Panc1 (cell line): ENCODE results near the gene COL4A2.

Experiments
- CTCF ChIP-seq: fragments of 450-650 bp; IDR thresholded peaks from 2 replicates; pipeline ENCODE4 v1.5.1; 2017; ENCODE audit warnings: mild to moderate bottlenecking
- POLR2AphosphoS5 ChIP-seq: IDR thresholded peaks from 2 replicates; pipeline ENCODE4 v1.6.1; 2012; ENCODE audit warnings: mild to moderate bottlenecking, low read depth, low read length, moderate library complexity
- SIN3A ChIP-seq: IDR thresholded peaks from 2 replicates; pipeline ENCODE4 v1.6.1; 2012; ENCODE audit warnings: low read depth, mild to moderate bottlenecking, low read length, moderate library complexity, borderline replicate concordance; ENCODE audit not compliant: insufficient read depth
- TCF7L2 ChIP-seq: IDR thresholded peaks from 2 replicates; pipeline ENCODE4 v1.6.1; 2011; ENCODE audit warnings: mild to moderate bottlenecking, low read depth, low read length, inconsistent platforms
- TF ChIP-seq, protein P1 (sequence below), 2 experiments: IDR thresholded peaks; 2 replicates each; pipeline ENCODE4 v1.6.1; 2011 to 2012; ENCODE audit warnings: low read depth in 2 of 2, control low read depth in 1 of 2, low read length in 1 of 2, mild to moderate bottlenecking in 1 of 2, moderate library complexity in 1 of 2; ENCODE audit not compliant: insufficient read depth in 1 of 2

GRCh38 chr13:110447058-110447511 is 140.0 kb downstream of the COL4A2 start:
- TF ChIP-seq CTCF: no peak
- TF ChIP-seq POLR2AphosphoS5: no peak
- TF ChIP-seq, protein P1, sequence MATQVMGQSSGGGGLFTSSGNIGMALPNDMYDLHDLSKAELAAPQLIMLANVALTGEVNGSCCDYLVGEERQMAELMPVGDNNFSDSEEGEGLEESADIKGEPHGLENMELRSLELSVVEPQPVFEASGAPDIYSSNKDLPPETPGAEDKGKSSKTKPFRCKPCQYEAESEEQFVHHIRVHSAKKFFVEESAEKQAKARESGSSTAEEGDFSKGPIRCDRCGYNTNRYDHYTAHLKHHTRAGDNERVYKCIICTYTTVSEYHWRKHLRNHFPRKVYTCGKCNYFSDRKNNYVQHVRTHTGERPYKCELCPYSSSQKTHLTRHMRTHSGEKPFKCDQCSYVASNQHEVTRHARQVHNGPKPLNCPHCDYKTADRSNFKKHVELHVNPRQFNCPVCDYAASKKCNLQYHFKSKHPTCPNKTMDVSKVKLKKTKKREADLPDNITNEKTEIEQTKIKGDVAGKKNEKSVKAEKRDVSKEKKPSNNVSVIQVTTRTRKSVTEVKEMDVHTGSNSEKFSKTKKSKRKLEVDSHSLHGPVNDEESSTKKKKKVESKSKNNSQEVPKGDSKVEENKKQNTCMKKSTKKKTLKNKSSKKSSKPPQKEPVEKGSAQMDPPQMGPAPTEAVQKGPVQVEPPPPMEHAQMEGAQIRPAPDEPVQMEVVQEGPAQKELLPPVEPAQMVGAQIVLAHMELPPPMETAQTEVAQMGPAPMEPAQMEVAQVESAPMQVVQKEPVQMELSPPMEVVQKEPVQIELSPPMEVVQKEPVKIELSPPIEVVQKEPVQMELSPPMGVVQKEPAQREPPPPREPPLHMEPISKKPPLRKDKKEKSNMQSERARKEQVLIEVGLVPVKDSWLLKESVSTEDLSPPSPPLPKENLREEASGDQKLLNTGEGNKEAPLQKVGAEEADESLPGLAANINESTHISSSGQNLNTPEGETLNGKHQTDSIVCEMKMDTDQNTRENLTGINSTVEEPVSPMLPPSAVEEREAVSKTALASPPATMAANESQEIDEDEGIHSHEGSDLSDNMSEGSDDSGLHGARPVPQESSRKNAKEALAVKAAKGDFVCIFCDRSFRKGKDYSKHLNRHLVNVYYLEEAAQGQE (IDR thresholded peaks at IDR 0.05; ENCODE audit: insufficient read depth in 1 of 2, low read depth in 2 of 2, low read length in 1 of 2): no peak
- no peak for TF ChIP-seq TCF7L2
- no peak for TF ChIP-seq SIN3A
